ENCODE data around the gene SLIT1. TPM values are rescaled to one million over a fixed set of nuclear protein-coding genes. Genes with fewer than 3 reads are reported as not detected.

The SLIT1 gene
- total RNA-seq, 1 donor from 2014 or later = 0.08 TPM

GRCh38 chr10:96982149-96982930, 203.4 kb downstream of the SLIT1 start:
- intact Hi-C loops (cut with DNase I) = no loop called here
- DNase-seq (ENCODE audit: missing footprints) (no peak), ATAC-seq (no peak)

- no peak for ATAC-seq
- intact Hi-C loops (cut with DNase I) = no loop called here
- no peak for DNase-seq (ENCODE audit: missing footprints)
These were observed 207.1 kb downstream of the SLIT1 start for GRCh38 chr10:96978621-96979154.

- intact Hi-C loops (cut with DNase I) = no loop called here
- no peak for DNase-seq (ENCODE audit: missing footprints)
These were observed 210.6 kb downstream of the SLIT1 start for GRCh38 chr10:96975136-96975535.

GRCh38 chr10:96973809-96974747, 211.7 kb downstream of the SLIT1 start:
- intact Hi-C loops (cut with DNase I) = no loop called here
- no peak for DNase-seq (ENCODE audit: missing footprints)
- ATAC-seq = no peak

More at GRCh38 chr10:96975136-96975535, 210.6 kb downstream of the SLIT1 start:
- ATAC-seq = no peak

- intact Hi-C loops (cut with DNase I) = no loop called here
- ATAC-seq (no peak), DNase-seq (ENCODE audit: missing footprints) (no peak)
These were observed 213.5 kb downstream of the SLIT1 start for GRCh38 chr10:96972264-96972663.

GRCh38 chr10:96971324-96971723, 214.4 kb downstream of the SLIT1 start:
- no peak for ATAC-seq
- intact Hi-C loops (cut with DNase I) = no loop called here

GRCh38 chr10:96968682-96969423, 216.9 kb downstream of the SLIT1 start:
- intact Hi-C loops (cut with DNase I) = no loop called here
- DNase-seq (ENCODE audit: missing footprints) (no peak), ATAC-seq (no peak)

More at GRCh38 chr10:96971324-96971723, 214.4 kb downstream of the SLIT1 start:
- no peak for DNase-seq (ENCODE audit: missing footprints)

GRCh38 chr10:96967847-96968246, 217.9 kb downstream of the SLIT1 start:
- intact Hi-C loops (cut with DNase I) = no loop called here
- DNase-seq (ENCODE audit: missing footprints) (no peak), ATAC-seq (no peak)

- intact Hi-C loops (cut with DNase I) = no loop called here
- DNase-seq (ENCODE audit: missing footprints) (no peak), ATAC-seq (no peak)
These were observed 221.6 kb downstream of the SLIT1 start for GRCh38 chr10:96964131-96964530.

DNA sequence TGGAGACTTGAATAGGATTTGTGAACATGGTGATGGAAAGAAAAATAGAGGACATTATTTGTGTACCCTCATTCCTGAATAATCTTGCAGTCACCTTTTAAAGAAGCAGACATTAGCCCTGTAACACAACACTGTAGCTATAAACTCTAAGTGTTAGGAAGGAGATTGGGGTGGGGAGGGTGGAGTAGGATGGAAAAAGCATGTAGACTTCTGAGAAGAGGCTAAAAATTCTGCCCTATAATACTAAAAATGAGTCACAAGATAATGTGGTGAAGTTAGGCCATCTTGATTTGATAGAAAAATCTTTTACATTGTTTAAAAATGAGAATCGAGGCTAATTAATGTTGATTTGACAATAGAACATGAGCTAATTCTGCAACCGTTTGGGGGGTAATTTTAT, 224.9 kb downstream of the SLIT1 start:
- ATAC-seq (no peak), DNase-seq (ENCODE audit: missing footprints) (no peak)
- intact Hi-C loops (cut with DNase I) = no loop called here

DNA sequence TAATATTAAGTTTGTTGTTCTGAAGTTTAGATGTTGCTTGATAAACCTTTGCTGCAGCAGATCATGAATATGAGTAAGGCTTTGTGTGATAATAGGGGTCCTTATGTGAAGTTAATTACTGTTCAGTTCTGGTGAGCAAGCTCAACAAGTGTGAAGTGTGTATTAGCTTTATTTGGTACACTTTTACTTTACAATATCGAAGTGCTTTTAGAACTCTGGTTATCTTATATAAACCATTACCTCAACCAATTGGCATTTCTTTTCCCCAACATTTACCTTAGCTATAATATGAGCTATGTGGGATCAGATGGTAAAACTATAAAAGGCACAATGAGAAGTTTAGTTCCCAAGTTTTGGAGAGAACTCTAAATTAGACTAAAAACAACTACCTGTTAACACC, 226.0 kb downstream of the SLIT1 start:
- DNase-seq (ENCODE audit: missing footprints) = no peak
- intact Hi-C loops (cut with DNase I) = no loop called here
- no peak for ATAC-seq

- ATAC-seq (no peak), DNase-seq (ENCODE audit: missing footprints) (no peak)
- intact Hi-C loops (cut with DNase I) = no loop called here
These were observed 227.7 kb downstream of the SLIT1 start for GRCh38 chr10:96958071-96958470.

DNA sequence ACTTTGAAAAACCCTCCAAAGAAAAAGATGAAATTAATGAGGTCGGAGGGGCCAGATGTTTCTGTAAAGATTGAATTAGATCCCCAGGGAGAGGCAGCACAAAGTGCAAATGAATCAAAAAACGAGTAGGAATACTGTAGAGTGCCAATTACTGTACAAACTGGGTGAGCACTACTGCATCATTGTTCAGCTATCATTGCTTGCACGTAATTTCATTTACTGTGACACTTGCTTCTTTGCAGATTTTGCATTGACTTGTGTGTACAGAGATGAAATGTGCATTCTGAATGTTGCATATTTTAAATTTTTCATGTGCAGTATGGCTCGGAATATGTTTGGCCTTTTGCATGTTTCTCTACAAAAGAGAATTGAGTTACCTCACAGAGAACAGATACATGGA, 230.0 kb downstream of the SLIT1 start:
- intact Hi-C loops (cut with DNase I) = no loop called here
- ATAC-seq (no peak), DNase-seq (ENCODE audit: missing footprints) (no peak)

- DNase-seq (ENCODE audit: missing footprints) = no peak
- no peak for ATAC-seq
- intact Hi-C loops (cut with DNase I) = loop anchor here (5.0 kb wide), 1 partner anchor 35 kb away; no protein-coding TSS in a partner anchor
These were observed 233.8 kb downstream of the SLIT1 start for GRCh38 chr10:96951954-96952353.

- no peak for DNase-seq (ENCODE audit: missing footprints)
- intact Hi-C loops (cut with DNase I) = no loop called here
- no peak for ATAC-seq
These were observed 236.6 kb downstream of the SLIT1 start for GRCh38 chr10:96949039-96949683.
